Retinal pigment epithelial cell (primary cell): ENCODE results near the gene ENPP1.

ENCODE experiments used
- DNase-seq: peaks from one replicate; pipeline ENCODE4 v3.0.0-alpha.2; 2010; ENCODE audit warnings: low read depth
- H3K4me3 ChIP-seq: 2 replicates; pipeline ENCODE4 v1.5.1; 2011; ENCODE audit warnings: mild to moderate bottlenecking, low read length, control low read depth, moderate library complexity
- TF ChIP-seq, protein P1 (sequence below): conservative IDR thresholded peaks from 2 replicates; pipeline ENCODE4 v1.5.1; 2011; ENCODE audit warnings: low read depth, low read length, control low read depth, inconsistent platforms

The ENPP1 gene

DNA sequence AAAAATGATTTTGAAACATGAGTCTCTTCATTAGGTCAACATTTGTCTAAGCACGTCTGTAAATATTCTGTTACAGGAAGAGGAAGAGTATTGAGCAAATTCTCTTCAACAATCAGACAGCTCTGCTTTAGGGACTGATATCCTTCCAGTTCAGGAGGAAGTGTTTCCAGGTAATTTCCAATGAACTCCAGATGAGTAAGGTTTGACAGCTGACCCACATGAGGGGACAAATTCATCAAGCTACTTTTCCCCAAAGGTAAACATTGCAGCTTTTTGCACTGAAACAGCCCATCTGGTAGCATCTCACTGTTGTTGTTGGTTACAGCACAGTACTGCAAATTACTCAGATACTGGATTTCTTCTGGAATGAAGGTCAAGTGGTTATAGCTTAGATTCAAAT, 18.1 kb downstream of the ENPP1 start:
- DNase-seq: no peak
- TF ChIP-seq, protein P1, sequence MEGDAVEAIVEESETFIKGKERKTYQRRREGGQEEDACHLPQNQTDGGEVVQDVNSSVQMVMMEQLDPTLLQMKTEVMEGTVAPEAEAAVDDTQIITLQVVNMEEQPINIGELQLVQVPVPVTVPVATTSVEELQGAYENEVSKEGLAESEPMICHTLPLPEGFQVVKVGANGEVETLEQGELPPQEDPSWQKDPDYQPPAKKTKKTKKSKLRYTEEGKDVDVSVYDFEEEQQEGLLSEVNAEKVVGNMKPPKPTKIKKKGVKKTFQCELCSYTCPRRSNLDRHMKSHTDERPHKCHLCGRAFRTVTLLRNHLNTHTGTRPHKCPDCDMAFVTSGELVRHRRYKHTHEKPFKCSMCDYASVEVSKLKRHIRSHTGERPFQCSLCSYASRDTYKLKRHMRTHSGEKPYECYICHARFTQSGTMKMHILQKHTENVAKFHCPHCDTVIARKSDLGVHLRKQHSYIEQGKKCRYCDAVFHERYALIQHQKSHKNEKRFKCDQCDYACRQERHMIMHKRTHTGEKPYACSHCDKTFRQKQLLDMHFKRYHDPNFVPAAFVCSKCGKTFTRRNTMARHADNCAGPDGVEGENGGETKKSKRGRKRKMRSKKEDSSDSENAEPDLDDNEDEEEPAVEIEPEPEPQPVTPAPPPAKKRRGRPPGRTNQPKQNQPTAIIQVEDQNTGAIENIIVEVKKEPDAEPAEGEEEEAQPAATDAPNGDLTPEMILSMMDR: no peak
- H3K4me3 ChIP-seq: no peak overlapping the region

DNA sequence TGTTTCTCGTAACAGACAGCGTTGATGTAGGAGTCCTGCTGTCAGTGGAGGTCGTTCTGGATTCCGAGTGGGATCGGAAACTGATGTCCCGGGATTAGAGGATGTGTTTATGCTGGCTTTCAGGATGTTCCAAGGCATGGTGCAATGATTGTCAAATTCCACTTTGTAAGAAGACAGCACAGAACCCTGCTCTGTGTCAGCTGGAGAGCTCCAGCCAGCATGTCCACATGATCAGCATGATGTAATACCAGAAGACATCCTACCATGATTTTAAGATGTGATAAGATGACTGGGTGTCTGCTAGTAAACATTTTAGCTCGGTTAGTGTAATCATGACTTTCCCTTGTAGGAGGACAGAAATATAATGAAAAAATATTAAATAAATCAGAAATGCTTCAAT, 20.3 kb downstream of the ENPP1 start:
- no peak overlapping the region for H3K4me3 ChIP-seq
- no peak for DNase-seq
- TF ChIP-seq, protein P1: no peak

DNA sequence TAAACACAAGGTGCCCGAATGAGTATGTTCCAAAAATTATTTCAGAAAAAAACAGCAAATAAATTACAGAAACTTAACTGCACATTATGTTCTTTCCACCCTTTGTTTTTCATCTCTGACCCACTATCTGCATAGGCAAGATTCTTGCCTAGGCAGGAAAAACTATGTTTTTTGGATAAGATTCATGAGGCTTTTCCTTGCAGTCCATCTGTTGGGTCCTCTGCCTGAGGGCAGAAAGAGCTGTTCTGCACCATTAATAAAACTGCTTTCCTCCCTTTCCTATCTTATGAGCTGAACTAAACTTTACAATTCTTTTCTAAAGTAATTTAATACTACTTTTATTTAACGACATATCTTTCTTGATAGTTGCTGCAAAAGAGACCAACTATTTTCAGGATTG, 21.1 kb downstream of the ENPP1 start:
- TF ChIP-seq, protein P1: no peak
- H3K4me3 ChIP-seq: no peak overlapping the region
- DNase-seq: no peak

DNA sequence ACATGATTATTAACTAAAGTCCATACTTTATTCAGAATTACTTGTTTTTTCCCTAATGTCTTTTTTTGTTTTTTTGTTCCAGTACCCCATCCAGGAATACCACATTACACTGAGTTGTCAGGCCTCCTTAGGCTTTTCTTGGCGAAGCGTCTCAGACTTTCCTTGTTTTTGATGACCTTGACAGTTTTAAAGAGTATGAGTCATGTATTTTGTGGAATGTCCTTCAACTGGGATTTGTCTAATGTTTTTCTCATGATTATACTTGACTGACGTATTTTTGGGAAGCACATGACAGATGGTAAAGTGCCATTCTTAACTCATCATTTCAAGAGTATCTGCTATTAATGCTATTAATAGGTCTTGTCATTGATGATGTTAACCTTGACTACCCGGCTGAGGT, 23.6 kb downstream of the ENPP1 start:
- H3K4me3 ChIP-seq: no peak overlapping the region
- TF ChIP-seq, protein P1: no peak
- peak; percentile 55 for DNase-seq

DNA sequence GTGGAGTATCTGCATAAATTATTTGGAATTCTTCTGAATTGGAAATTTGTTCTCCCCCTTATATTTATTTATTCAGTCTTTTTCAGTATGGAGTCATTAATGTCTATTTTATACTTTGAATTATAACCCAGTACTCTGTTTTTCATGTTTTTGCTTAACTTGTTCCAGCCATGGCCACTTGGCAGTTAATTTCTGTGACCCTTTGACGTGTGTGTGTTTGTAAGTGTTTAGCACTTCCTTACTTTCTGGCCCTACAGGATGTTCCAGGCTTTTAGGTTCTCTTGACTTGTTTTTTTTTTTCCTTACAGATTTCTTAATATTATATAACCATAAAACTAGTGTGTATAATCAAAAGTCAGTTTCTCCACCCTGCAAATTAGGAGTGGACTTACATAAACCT, 24.1 kb downstream of the ENPP1 start:
- DNase-seq: no peak
- H3K4me3 ChIP-seq: no peak overlapping the region
- TF ChIP-seq, protein P1: no peak

DNA sequence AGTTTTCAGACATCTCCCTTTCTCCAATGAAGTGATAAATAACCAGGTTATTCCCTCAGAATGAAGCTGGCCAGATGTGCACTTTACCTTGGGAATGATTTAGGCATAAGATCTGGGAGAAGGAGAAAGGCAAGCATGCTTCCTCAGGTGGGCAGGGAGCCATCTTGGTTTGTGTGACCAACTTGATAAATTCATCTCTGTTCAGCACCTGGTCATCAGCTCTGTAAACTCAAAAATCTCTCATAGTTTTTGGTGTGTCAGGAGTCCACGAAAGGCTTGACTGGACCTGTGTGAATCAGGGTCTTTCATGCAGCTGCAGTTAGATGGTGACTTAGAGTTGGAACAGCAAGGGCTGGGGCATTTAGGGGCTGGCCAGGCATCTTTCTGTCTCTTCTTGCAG, 24.5 kb downstream of the ENPP1 start:
- TF ChIP-seq, protein P1: no peak

DNA sequence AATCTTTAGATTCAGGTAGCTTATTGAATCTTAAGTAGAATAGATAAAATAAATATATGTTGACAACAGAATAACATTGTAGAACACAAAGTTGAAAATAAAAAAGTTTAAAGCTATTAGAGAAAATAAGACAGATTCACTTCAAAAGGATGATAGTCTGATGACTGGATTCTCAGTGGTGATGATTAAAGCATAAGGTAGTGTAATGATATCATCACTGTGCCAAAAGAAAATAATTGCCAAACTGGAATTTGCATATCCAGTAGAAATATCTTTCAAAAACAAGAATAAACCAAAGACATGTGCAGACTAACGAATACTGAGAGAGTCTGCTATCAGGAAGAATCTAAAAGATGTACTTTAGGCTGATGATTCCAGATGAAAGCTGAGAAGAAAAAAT, 30.2 kb downstream of the ENPP1 start:
- DNase-seq: no peak
- TF ChIP-seq, protein P1: no peak
- no peak overlapping the region for H3K4me3 ChIP-seq

More for the DNA sequence above, 24.5 kb downstream of the ENPP1 start:
- no peak overlapping the region for H3K4me3 ChIP-seq
- no peak for DNase-seq
